ENCODE data around the gene URI1.

The URI1 gene

DNA sequence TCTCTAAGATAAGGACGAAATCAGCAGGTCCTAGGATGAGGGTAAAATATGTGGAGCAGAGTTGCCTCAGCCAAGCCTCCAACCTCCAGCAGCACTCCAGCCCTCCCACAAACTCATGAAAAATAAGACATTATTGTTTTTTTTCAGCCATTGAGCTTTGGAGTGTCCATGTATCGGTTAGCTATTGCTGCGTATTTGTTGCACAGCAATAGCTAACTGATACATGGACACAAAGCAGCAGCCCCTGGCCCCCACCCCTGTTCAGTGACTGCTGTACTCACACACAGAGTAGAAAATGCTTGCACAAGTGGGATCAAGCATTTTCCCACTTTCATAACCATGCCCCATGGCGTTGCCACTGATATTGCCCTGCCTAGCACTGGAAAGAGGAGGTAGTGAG, 19.1 kb upstream of the URI1 start:
- H3K27ac ChIP-seq (ENCODE audit: low read depth, low read length) = no peak overlapping the region
- no peak overlapping the region for H2AFZ ChIP-seq (ENCODE audit: low read length, unreplicated experiment)
- H3K27me3 ChIP-seq (ENCODE audit: insufficient read depth, low read length) = 0 out of 2 replicates have a peak, but pooled peaks cover 5% of the 10 kb centered on the region
- no peaks in the 10 kb centered on the region for H3K79me2 ChIP-seq (ENCODE audit: control insufficient read depth, insufficient read depth, low read length, unreplicated experiment)
- H3K36me3 ChIP-seq (ENCODE audit: insufficient read depth, low read length) = no peaks in the 10 kb centered on the region
- H3K4me3 ChIP-seq (ENCODE audit: low read depth, low read length) = no peak overlapping the region
- no peaks in the 10 kb centered on the region for H3K4me1 ChIP-seq (ENCODE audit: control insufficient read depth, insufficient read depth, low read length, unreplicated experiment)

DNA sequence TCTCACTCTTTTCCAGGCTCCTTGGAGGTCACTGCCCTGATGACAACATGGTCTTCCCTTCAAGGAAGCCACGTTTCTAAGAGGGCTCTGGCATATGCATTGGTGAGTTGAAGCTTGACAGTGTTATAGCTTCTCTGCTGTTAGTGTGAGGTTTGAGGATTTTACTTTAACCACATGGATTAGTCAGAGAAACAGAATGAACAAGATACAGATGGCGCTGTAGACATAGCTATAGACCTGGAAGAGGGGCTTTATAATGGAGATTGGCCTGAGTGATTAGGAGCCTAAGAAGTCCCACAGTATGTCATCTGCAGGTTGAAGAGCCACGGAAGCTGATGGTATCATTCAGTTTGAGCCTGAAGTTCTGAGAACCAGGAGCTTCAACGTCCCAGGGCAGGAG, 18.4 kb upstream of the URI1 start:
- H3K4me3 ChIP-seq (ENCODE audit: low read depth, low read length) = no peak overlapping the region
- H2AFZ ChIP-seq (ENCODE audit: low read length, unreplicated experiment) = no peak overlapping the region
- no peaks in the 10 kb centered on the region for H3K36me3 ChIP-seq (ENCODE audit: insufficient read depth, low read length)
- H3K79me2 ChIP-seq (ENCODE audit: control insufficient read depth, insufficient read depth, low read length, unreplicated experiment) = no peaks in the 10 kb centered on the region
- H3K27me3 ChIP-seq (ENCODE audit: insufficient read depth, low read length) = 0 out of 2 replicates have a peak, but pooled peaks cover 5% of the 10 kb centered on the region
- no peaks in the 10 kb centered on the region for H3K4me1 ChIP-seq (ENCODE audit: control insufficient read depth, insufficient read depth, low read length, unreplicated experiment)
- no peak overlapping the region for H3K27ac ChIP-seq (ENCODE audit: low read depth, low read length)

DNA sequence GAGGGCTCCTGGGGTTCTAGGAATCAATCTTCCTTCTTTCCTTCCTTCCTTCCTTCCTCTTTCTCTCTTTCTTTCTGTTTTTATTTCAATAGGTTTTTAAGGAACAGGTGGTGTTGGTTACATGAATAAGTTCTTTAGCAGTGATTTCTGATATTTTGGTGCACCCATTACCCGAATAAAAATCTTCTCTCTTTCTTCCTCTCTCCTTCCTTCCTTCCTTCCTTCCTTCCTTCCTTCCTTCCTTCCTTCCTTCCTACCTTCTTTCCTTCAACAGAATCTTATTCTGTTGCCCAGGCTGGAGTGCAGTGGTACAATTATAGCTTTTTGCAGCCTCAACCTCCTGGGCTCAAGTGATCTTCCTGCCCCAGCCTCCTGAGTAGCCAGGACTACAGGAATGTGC, 16.0 kb upstream of the URI1 start:
- Histone ChIP-seq H3K4me3 (ENCODE audit: low read depth, low read length) (no peak overlapping the region), H2AFZ (ENCODE audit: low read length, unreplicated experiment) (no peak overlapping the region), H3K27me3 (ENCODE audit: insufficient read depth, low read length) (0 out of 2 replicates have a peak, but pooled peaks cover 6% of the 10 kb centered on the region), H3K27ac (ENCODE audit: low read depth, low read length) (no peak overlapping the region), H3K79me2 (ENCODE audit: control insufficient read depth, insufficient read depth, low read length, unreplicated experiment) (no peaks in the 10 kb centered on the region), H3K36me3 (ENCODE audit: insufficient read depth, low read length) (no peaks in the 10 kb centered on the region), H3K4me1 (ENCODE audit: control insufficient read depth, insufficient read depth, low read length, unreplicated experiment) (no peaks in the 10 kb centered on the region)

DNA sequence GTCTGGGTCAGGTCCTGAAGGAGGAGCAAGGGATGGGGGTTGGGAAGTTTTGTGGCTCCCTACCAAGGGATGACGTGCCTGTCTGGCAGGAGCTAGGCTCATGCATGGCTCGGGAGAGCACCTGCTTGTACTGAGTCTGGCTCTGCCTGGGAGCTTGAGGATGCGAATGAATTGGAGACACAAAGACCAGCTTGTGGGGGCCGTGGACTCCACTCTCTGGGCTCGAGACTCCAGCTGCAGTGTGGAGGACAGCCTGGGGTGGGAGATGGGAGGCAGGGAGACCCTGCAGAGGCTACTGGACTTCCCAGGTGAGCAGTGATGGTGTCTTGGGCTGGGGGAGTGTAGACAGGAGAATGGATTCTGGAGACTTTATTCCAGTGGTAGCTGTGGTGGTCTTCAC, 15.2 kb upstream of the URI1 start:
- Histone ChIP-seq H3K36me3 (ENCODE audit: insufficient read depth, low read length) (no peaks in the 10 kb centered on the region), H3K4me3 (ENCODE audit: low read depth, low read length) (no peak overlapping the region), H3K27ac (ENCODE audit: low read depth, low read length) (no peak overlapping the region), H2AFZ (ENCODE audit: low read length, unreplicated experiment) (no peak overlapping the region), H3K79me2 (ENCODE audit: control insufficient read depth, insufficient read depth, low read length, unreplicated experiment) (no peaks in the 10 kb centered on the region), H3K4me1 (ENCODE audit: control insufficient read depth, insufficient read depth, low read length, unreplicated experiment) (no peaks in the 10 kb centered on the region), H3K27me3 (ENCODE audit: insufficient read depth, low read length) (0 out of 2 replicates have a peak, but pooled peaks cover 9% of the 10 kb centered on the region)

DNA sequence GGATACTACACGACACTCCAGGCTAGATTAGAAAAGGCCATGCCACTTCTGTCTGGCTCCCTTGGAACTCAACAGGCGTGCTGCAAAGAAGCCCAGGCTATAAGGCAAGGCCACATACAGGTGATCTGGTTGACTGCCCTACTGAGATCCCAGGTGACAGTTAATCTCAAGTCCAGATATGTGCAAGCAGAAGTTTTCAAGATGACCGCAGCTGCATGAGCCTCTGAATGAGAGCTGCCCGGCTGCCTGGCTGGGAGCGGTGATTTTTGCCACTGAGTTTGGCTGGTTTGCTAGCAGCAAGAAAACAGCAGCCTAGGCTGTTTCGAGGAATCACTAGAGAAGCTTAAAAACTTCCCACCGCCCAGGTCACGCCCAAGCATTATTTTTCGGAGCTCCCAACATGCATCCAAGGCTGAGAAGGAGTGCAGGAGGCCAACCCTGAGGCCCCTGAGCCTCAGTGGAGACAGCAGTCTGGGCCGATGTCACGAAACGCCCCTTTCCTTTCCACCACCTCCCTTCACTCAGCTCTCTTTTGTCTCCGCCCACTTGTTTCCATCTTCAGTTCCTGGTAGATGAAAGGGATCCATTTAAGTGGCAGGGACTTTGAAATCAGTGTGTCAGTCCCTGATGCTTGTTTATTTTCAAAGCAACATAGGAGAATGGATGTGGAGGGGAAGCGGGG, 14.0 kb upstream of the URI1 start:
- Histone ChIP-seq H3K36me3 (ENCODE audit: insufficient read depth, low read length) (no peaks in the 10 kb centered on the region), H3K4me1 (ENCODE audit: control insufficient read depth, insufficient read depth, low read length, unreplicated experiment) (no peaks in the 10 kb centered on the region), H3K27me3 (ENCODE audit: insufficient read depth, low read length) (0 out of 2 replicates have a peak, but pooled peaks cover 9% of the 10 kb centered on the region), H3K4me3 (ENCODE audit: low read depth, low read length) (no peak overlapping the region), H3K79me2 (ENCODE audit: control insufficient read depth, insufficient read depth, low read length, unreplicated experiment) (no peaks in the 10 kb centered on the region), H2AFZ (ENCODE audit: low read length, unreplicated experiment) (no peak overlapping the region), H3K27ac (ENCODE audit: low read depth, low read length) (no peak overlapping the region)

DNA sequence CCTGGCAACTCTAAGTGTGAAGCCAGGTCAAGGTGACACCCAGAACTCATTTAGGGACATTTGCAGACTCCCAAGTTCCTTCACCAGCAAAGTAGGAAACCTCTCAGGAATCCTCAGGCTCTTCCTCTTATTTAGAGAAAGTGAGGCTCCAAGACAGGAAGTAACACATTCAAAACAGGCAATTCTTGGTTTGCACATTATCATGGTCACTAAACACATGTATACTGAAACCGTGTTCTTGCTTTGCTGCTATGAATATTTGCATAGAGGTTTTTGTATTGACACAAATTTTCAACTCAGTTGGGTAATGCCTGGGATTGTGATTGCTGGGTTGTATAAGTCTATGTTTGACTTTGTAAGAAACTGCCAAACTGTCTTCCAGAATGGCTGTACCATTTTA, 13.2 kb upstream of the URI1 start:
- no peak overlapping the region for H3K4me3 ChIP-seq (ENCODE audit: low read depth, low read length)
- H3K36me3 ChIP-seq (ENCODE audit: insufficient read depth, low read length) = no peaks in the 10 kb centered on the region
- no peak overlapping the region for H2AFZ ChIP-seq (ENCODE audit: low read length, unreplicated experiment)
- H3K79me2 ChIP-seq (ENCODE audit: control insufficient read depth, insufficient read depth, low read length, unreplicated experiment) = no peaks in the 10 kb centered on the region
- no peak overlapping the region for H3K27ac ChIP-seq (ENCODE audit: low read depth, low read length)
- H3K27me3 ChIP-seq (ENCODE audit: insufficient read depth, low read length) = 0 out of 2 replicates have a peak, but pooled peaks cover 9% of the 10 kb centered on the region
- H3K4me1 ChIP-seq (ENCODE audit: control insufficient read depth, insufficient read depth, low read length, unreplicated experiment) = no peaks in the 10 kb centered on the region

DNA sequence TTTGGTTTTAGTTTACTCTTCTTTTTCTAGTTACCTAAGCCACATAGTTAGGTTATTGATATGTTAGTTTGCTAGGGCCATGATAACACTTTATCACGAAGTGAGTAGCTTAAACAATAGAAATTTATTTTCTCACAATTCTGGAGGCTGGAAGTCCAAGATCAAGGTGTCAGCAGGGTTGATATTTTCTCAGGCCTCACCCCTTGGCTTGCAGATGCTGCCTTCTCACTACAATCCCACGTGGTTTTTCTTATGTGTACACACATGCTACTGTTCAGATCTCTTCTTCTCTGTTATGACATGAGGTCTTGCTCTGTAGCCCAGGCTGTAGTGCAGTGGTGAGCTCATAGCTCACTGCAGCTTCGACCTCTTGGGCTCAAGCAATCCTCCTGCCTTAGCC, 7.8 kb upstream of the URI1 start:
- Histone ChIP-seq H3K4me3 (ENCODE audit: low read depth, low read length) (no peak overlapping the region), H3K27ac (ENCODE audit: low read depth, low read length) (no peak overlapping the region), H2AFZ (ENCODE audit: low read length, unreplicated experiment) (no peak overlapping the region), H3K79me2 (ENCODE audit: control insufficient read depth, insufficient read depth, low read length, unreplicated experiment) (no peaks in the 10 kb centered on the region), H3K4me1 (ENCODE audit: control insufficient read depth, insufficient read depth, low read length, unreplicated experiment) (no peaks in the 10 kb centered on the region), H3K27me3 (ENCODE audit: insufficient read depth, low read length) (0 out of 2 replicates have a peak, but pooled peaks cover 4% of the 10 kb centered on the region), H3K36me3 (ENCODE audit: insufficient read depth, low read length) (no peaks in the 10 kb centered on the region)

DNA sequence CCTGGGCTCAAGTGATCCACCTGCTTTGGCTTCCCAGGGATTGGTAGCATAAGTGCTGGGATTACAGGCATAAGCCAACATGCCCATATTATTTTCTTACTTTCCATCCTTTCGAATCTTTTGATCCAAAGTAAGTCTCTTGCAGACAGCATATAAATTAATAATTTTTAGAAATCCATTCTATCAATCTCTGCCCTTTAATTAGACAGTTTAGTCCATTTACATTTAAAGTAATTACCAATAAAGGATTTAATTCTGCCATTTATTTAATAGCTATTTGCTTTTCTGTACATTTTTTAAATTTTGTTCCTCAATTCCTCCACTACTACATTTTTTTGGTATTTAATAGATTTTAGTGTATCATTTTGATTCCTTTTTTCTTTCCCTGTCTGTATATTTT, 7.3 kb upstream of the URI1 start:
- no peaks in the 10 kb centered on the region for H3K79me2 ChIP-seq (ENCODE audit: control insufficient read depth, insufficient read depth, low read length, unreplicated experiment)
- H3K4me3 ChIP-seq (ENCODE audit: low read depth, low read length) = no peak overlapping the region
- 0 out of 2 replicates have a peak, but pooled peaks cover 4% of the 10 kb centered on the region for H3K27me3 ChIP-seq (ENCODE audit: insufficient read depth, low read length)

DNA sequence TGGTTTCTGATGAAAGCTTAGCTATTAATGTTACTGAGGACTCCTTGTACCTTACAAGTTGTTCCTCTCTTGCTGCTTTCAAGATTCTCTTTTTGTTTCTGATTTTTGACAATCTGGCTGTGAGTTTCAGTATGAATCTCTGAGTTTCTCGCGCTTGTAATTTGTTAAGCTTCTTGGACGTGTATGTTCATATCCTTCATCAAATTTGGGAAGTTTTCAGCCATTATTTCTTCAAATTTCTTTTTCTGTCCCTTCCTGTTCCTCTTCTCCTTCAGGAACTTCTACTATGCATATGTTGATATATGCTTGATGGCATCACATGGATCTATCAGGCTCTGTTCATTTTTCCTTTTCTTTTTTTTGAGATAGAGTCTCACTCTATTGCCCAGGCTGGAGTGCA, 5.6 kb upstream of the URI1 start:
- no peaks in the 10 kb centered on the region for H3K4me1 ChIP-seq (ENCODE audit: control insufficient read depth, insufficient read depth, low read length, unreplicated experiment)
- no peaks in the 10 kb centered on the region for H3K27me3 ChIP-seq (ENCODE audit: insufficient read depth, low read length)
- no peak overlapping the region for H3K4me3 ChIP-seq (ENCODE audit: low read depth, low read length)
- H3K27ac ChIP-seq (ENCODE audit: low read depth, low read length) = no peak overlapping the region
- no peaks in the 10 kb centered on the region for H3K36me3 ChIP-seq (ENCODE audit: insufficient read depth, low read length)
- H3K79me2 ChIP-seq (ENCODE audit: control insufficient read depth, insufficient read depth, low read length, unreplicated experiment) = no peaks in the 10 kb centered on the region
- no peak overlapping the region for H2AFZ ChIP-seq (ENCODE audit: low read length, unreplicated experiment)

More for the DNA sequence above, 7.3 kb upstream of the URI1 start:
- Histone ChIP-seq H2AFZ (ENCODE audit: low read length, unreplicated experiment) (no peak overlapping the region), H3K36me3 (ENCODE audit: insufficient read depth, low read length) (no peaks in the 10 kb centered on the region), H3K27ac (ENCODE audit: low read depth, low read length) (no peak overlapping the region), H3K4me1 (ENCODE audit: control insufficient read depth, insufficient read depth, low read length, unreplicated experiment) (no peaks in the 10 kb centered on the region)

DNA sequence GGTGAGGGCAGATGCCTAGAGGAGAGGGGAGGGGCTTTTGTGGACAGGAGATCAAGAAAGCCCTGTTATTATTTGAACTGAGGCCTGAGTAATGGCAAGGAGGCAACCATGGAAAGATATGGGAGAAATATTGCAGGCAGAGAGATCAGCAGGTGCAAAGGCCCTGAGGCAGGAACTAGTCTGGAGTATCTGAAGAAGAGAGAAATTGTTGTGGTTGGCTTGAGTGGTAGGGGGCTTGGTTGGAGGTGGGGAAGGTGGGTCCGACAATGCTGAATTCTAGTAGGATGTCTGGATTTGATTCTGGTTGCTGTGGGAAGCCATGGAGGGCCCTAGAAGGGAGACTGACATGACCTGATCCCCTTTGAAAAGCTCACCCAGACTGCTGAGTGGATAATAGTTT, 2.4 kb upstream of the URI1 start:
- H3K4me3 ChIP-seq (ENCODE audit: low read depth, low read length) = no peak overlapping the region
- no peak overlapping the region for H2AFZ ChIP-seq (ENCODE audit: low read length, unreplicated experiment)
- no peak overlapping the region for H3K27ac ChIP-seq (ENCODE audit: low read depth, low read length)
- H3K36me3 ChIP-seq (ENCODE audit: insufficient read depth, low read length) = no peaks in the 10 kb centered on the region
- peaks cover 22% of the 10 kb centered on the region for H3K79me2 ChIP-seq (ENCODE audit: control insufficient read depth, insufficient read depth, low read length, unreplicated experiment)
- no peaks in the 10 kb centered on the region for H3K27me3 ChIP-seq (ENCODE audit: insufficient read depth, low read length)
- peaks cover 10% of the 10 kb centered on the region for H3K4me1 ChIP-seq (ENCODE audit: control insufficient read depth, insufficient read depth, low read length, unreplicated experiment)

DNA sequence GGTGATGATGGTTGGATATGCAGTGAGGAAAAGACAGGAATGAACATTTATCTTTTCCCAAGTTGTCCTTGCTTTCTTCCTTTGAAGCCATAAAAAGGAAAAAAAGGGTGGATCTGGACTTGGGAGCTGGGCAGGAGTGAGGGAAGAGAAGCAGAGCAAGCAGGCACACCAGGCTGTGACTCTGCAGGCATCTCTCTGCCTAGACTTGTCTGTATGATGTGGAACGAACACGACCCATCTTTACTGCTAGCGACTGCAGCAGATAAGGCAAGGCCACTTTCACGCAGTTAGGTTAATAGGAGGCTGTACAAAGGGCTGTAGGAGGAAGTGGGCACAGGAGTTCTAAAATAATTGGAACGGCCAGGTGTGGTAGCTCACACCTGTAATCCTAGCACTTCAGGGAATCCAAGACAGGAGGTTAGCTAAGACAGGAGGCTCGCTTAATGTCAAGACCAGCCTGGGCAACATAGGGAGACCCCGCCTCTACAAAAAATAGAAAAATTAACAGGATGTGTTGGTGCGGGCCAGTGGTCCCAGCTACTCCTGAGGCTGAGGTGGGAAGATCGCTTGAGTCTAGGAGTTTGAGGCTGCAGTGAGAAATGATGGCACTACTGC, 961 bp upstream of the URI1 start:
- Histone ChIP-seq H3K4me1 (ENCODE audit: control insufficient read depth, insufficient read depth, low read length, unreplicated experiment) (peaks cover 15% of the 10 kb centered on the region), H3K27me3 (ENCODE audit: insufficient read depth, low read length) (no peaks in the 10 kb centered on the region), H3K36me3 (ENCODE audit: insufficient read depth, low read length) (no peaks in the 10 kb centered on the region), H3K79me2 (ENCODE audit: control insufficient read depth, insufficient read depth, low read length, unreplicated experiment) (peaks cover 36% of the 10 kb centered on the region), H3K4me3 (ENCODE audit: low read depth, low read length) (no peak overlapping the region), H3K27ac (ENCODE audit: low read depth, low read length) (no peak overlapping the region), H2AFZ (ENCODE audit: low read length, unreplicated experiment) (no peak overlapping the region)
